GM04503 (cell line): ENCODE measurements around the gene GABRR1.
"Not testable (repeated sequence)": the region's sequence is repeated elsewhere in the genome, so short reads cannot be mapped to it uniquely, and the experiment has no call there.

Source experiments
- DNase-seq: peaks from one replicate; pipeline ENCODE4 v3.0.0-alpha.2; 2012; ENCODE audit warnings: low read depth

The GABRR1 gene

GRCh38 chr6:89154131-89154530, 63.0 kb downstream of the GABRR1 start:
- DNase-seq: no peak

- no peak for DNase-seq
Observed at GRCh38 chr6:89148016-89148750, 69.0 kb downstream of the GABRR1 start.

- no peak for DNase-seq
Observed at GRCh38 chr6:89146718-89147700, 70.1 kb downstream of the GABRR1 start.

GRCh38 chr6:89145956-89146717, 71.0 kb downstream of the GABRR1 start, which contains the start of gene PM20D2:
TSS of gene PM20D2 (plus strand) at chr6:89146055. CDS start at chr6:89146145, 90 bp downstream.
- DNase-seq: no peak

GRCh38 chr6:89145091-89145955, 71.8 kb downstream of the GABRR1 start:
- DNase-seq: no peak

GRCh38 chr6:89144354-89144906, 72.7 kb downstream of the GABRR1 start:
- no peak for DNase-seq

- no peak for DNase-seq
Observed at GRCh38 chr6:89140347-89141156, 76.6 kb downstream of the GABRR1 start.

- DNase-seq: no peak
Observed at GRCh38 chr6:89139509-89140346, 77.4 kb downstream of the GABRR1 start.

GRCh38 chr6:89138173-89138572, 79.0 kb downstream of the GABRR1 start:
- no peak for DNase-seq

- DNase-seq: no peak
Observed at GRCh38 chr6:89134723-89135122, 82.4 kb downstream of the GABRR1 start.

GRCh38 chr6:89133981-89134380, 83.2 kb downstream of the GABRR1 start:
- no peak for DNase-seq

GRCh38 chr6:89132057-89132456, 85.1 kb downstream of the GABRR1 start:
- no peak for DNase-seq

GRCh38 chr6:89131599-89131998, 85.6 kb downstream of the GABRR1 start:
- no peak for DNase-seq

- DNase-seq: not testable (repeated sequence)
Observed at GRCh38 chr6:89128256-89128671, 88.9 kb downstream of the GABRR1 start.
